HEK293T (cell line): ENCODE data around the gene EFL1.

Source experiments
- CTCF ChIA-PET: fragments of 350-600 bp; formaldehyde crosslinking; extraction: SDS; loops from one replicate; lab custom pipeline; 2021; ENCODE audit warnings: antibody characterized with exemption, inconsistent platforms; lab: Yijun Ruan, JAX
- POLR2A ChIA-PET: fragments of 350-600 bp; formaldehyde crosslinking; extraction: SDS; loops from one replicate; lab custom pipeline; 2020; ENCODE audit warnings: antibody characterized with exemption, inconsistent platforms; lab: Yijun Ruan, JAX
- DNase-seq: peaks from one replicate; pipeline ENCODE4 v3.0.0; 2012; ENCODE audit warnings: mixed read lengths; ENCODE audit errors: extremely low spot score
- ARNT ChIP-seq: fragments of 450-650 bp; IDR thresholded peaks from 2 replicates; pipeline ENCODE4 v1.6.1; 2017; ENCODE audit warnings: mild to moderate bottlenecking
- BHLHE40 ChIP-seq: fragments of 450-650 bp; IDR thresholded peaks from 2 replicates; pipeline ENCODE4 v1.6.1; 2016; ENCODE audit warnings: mild to moderate bottlenecking, moderate library complexity, borderline replicate concordance
- CTBP1 ChIP-seq: fragments of 450-650 bp; IDR thresholded peaks from 2 replicates; pipeline ENCODE4 v1.6.1; 2016; ENCODE audit warnings: borderline replicate concordance
- ELF4 ChIP-seq: fragments of 450-650 bp; IDR thresholded peaks from 2 replicates; pipeline ENCODE4 v1.6.1; 2017; ENCODE audit warnings: antibody characterized with exemption
- FOXA1 ChIP-seq: fragments of 450-650 bp; IDR thresholded peaks from 2 replicates; pipeline ENCODE4 v1.6.1; 2016; ENCODE audit warnings: mild to moderate bottlenecking
- FOXK2 ChIP-seq: fragments of 450-650 bp; IDR thresholded peaks from 2 replicates; pipeline ENCODE4 v1.6.1; 2016; ENCODE audit warnings: mild to moderate bottlenecking
- FOXM1 ChIP-seq: fragments of 450-650 bp; IDR thresholded peaks from 2 replicates; pipeline ENCODE4 v1.6.1; 2017; ENCODE audit warnings: mild to moderate bottlenecking, borderline replicate concordance
- HDGF ChIP-seq: fragments of 450-650 bp; IDR thresholded peaks from 2 replicates; pipeline ENCODE4 v1.6.1; 2017; ENCODE audit warnings: antibody characterized with exemption, borderline replicate concordance
- L3MBTL2 ChIP-seq: fragments of 450-650 bp; conservative IDR thresholded peaks from 2 replicates; pipeline ENCODE4 v1.6.1; 2016; ENCODE audit warnings: mild to moderate bottlenecking
- LEF1 ChIP-seq: fragments of 450-650 bp; IDR thresholded peaks from 2 replicates; pipeline ENCODE4 v1.6.1; 2017; ENCODE audit warnings: mild to moderate bottlenecking, borderline replicate concordance
- NFRKB ChIP-seq: fragments of 450-650 bp; IDR thresholded peaks from 2 replicates; pipeline ENCODE4 v1.6.1; 2016; ENCODE audit warnings: mild to moderate bottlenecking, moderate library complexity
- SP1 ChIP-seq: fragments of 450-650 bp; IDR thresholded peaks from 2 replicates; pipeline ENCODE4 v1.6.1; 2017
- SUZ12 ChIP-seq: fragments of 450-650 bp; IDR thresholded peaks from 2 replicates; pipeline ENCODE4 v1.6.1; 2016; ENCODE audit warnings: mild to moderate bottlenecking
- TARDBP ChIP-seq: fragments of 450-650 bp; IDR thresholded peaks from 2 replicates; pipeline ENCODE4 v1.6.1; 2016
- ZNF384 ChIP-seq: fragments of 450-650 bp; IDR thresholded peaks from 2 replicates; pipeline ENCODE4 v1.6.1; 2016
- TF ChIP-seq, protein P1 (sequence below): fragments of 450-650 bp; IDR thresholded peaks from 2 replicates; pipeline ENCODE4 v1.6.1; 2016

Gene EFL1

GRCh38 chr15:82165948-82166376, 96.6 kb downstream of the EFL1 start:
- CTCF ChIA-PET: no interaction called here
- POLR2A ChIA-PET: no interaction called here
- no peak for DNase-seq
- TF ChIP-seq FOXA1 (no peak), CTBP1 (no peak), FOXM1 (no peak), SUZ12 (no peak), BHLHE40 (no peak), HDGF (no peak), LEF1 (no peak), FOXK2 (no peak), TARDBP (no peak), SP1 (no peak), ELF4 (no peak), ZNF384 (no peak), ARNT (no peak), NFRKB (no peak)
- TF ChIP-seq, protein P1, sequence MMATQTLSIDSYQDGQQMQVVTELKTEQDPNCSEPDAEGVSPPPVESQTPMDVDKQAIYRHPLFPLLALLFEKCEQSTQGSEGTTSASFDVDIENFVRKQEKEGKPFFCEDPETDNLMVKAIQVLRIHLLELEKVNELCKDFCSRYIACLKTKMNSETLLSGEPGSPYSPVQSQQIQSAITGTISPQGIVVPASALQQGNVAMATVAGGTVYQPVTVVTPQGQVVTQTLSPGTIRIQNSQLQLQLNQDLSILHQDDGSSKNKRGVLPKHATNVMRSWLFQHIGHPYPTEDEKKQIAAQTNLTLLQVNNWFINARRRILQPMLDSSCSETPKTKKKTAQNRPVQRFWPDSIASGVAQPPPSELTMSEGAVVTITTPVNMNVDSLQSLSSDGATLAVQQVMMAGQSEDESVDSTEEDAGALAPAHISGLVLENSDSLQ: no peak

DNA sequence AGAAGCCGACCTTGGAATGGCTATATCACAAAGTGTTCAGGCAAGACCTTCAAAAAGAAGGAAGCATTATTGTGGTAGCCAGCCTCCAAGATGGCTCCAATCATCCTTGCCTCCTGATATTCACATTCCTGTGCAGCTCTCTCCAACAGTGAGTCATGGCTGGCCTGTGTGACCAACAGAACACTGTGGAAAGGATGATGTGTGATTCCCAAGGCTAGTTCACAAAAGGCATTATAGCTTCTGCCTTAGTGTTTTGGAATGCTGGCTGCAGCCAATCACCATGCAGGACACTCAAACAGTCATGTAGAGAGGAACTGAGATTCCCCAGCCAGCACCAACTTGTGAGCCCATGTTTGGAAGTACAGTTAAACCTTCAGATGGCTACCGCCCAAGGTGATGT, 102.6 kb downstream of the EFL1 start:
- CTCF ChIA-PET: no interaction called here
- no peak for TF ChIP-seq CTBP1
- TF ChIP-seq L3MBTL2: no peak
- TF ChIP-seq, protein P1: no peak
- no peak for TF ChIP-seq SUZ12
- no peak for TF ChIP-seq SP1
- no peak for TF ChIP-seq FOXM1
- POLR2A ChIA-PET: no interaction called here
- DNase-seq: no peak

GRCh38 chr15:82158811-82159210, 103.7 kb downstream of the EFL1 start:
- ChIA-PET POLR2A (no interaction called here), CTCF (no interaction called here)
- no peak for TF ChIP-seq TARDBP
- TF ChIP-seq ARNT: no peak
- TF ChIP-seq NFRKB: no peak
- TF ChIP-seq FOXK2: no peak
- TF ChIP-seq FOXM1: no peak
- TF ChIP-seq CTBP1: no peak
- TF ChIP-seq ZNF384: no peak
- no peak for TF ChIP-seq HDGF
- no peak for TF ChIP-seq SP1
- no peak for TF ChIP-seq BHLHE40
- TF ChIP-seq ELF4: no peak
- no peak for TF ChIP-seq LEF1
- TF ChIP-seq, protein P1: no peak
- no peak for DNase-seq

DNA sequence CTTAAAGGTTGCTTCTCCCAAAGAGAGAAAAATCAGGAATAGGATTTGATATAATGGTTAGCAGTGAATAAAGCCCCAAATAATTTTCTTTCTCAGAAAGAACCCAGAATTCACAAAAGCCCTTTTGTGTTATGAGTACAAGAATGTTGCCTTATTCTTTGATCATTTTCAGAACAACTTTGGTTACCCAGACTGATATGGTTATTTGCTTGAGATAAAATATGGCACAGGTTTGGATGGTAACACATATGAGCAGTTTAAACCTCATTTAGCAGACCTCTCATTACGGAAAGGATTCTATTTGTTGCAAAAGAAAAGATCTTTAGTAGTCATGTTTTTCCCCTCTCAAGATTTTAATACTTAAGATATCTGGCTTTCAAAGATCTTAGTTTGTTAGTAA, 111.9 kb downstream of the EFL1 start:
- TF ChIP-seq TARDBP: no peak
- TF ChIP-seq ZNF384: no peak
- no peak for TF ChIP-seq NFRKB
- TF ChIP-seq, protein P1: no peak
- no peak for TF ChIP-seq LEF1
- TF ChIP-seq HDGF: no peak
- TF ChIP-seq FOXK2: no peak
- no peak for TF ChIP-seq SP1
- no peak for TF ChIP-seq CTBP1
- ChIA-PET CTCF (interaction anchor here (1.6 kb wide), 1 partner anchor 885 kb away, joined by 3 read pairs; no protein-coding TSS in a partner anchor), POLR2A (no interaction called here)
- DNase-seq: no peak

- TF ChIP-seq BHLHE40 (no peak), HDGF (no peak), FOXM1 (no peak), LEF1 (no peak), FOXK2 (no peak), ELF4 (no peak), FOXA1 (no peak)
- POLR2A ChIA-PET: no interaction called here
- CTCF ChIA-PET: interaction anchor here (0.6 to 1.5 kb wide), 3 partner anchors 13 to 65 kb away, joined by 5 to 7 read pairs (median 5); no protein-coding TSS in a partner anchor
- DNase-seq: no peak
Observed at GRCh38 chr15:82146990-82147461, 115.5 kb downstream of the EFL1 start.

DNA sequence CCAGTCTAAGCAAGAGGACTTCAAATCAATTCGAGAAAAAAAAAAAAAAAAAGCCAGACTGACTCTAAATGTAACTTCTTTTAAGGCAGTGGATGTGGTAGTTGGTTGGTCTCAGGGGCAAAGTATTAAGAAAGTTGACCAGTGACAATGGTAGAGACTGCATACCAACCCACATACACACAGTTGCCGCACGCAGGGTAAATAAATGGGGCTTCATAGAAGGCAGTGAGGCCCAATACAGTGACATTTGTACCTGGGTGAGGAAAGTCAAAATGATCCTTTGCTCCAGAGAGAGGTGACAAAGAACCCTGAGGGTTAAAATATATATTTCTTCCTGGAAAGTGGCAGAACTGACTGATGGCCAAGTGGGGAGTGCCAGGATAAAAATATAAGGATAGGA, 116.0 kb downstream of the EFL1 start:
- DNase-seq: no peak
- POLR2A ChIA-PET: no interaction called here
- no peak for TF ChIP-seq FOXA1
- TF ChIP-seq, protein P1: no peak
- no peak for TF ChIP-seq ZNF384
- no peak for TF ChIP-seq SP1
- no peak for TF ChIP-seq BHLHE40
- TF ChIP-seq L3MBTL2: no peak
- no peak for TF ChIP-seq ELF4
- no peak for TF ChIP-seq ARNT
- TF ChIP-seq TARDBP: no peak
- CTCF ChIA-PET: no interaction called here
